H1 (cell line): Measurements from ENCODE around the gene SLC27A2. TPM values are rescaled to one million over a fixed set of nuclear protein-coding genes. Genes with fewer than 3 reads are reported as not detected.

ENCODE experiments used
- BCL11A ChIP-seq, 2 experiments: IDR thresholded peaks; one replicate each; pipeline ENCODE4 v1.6.1; 2011; ENCODE audit warnings: low read depth in 2 of 2, low read length in 2 of 2, mild to moderate bottlenecking in 2 of 2
- EP300 ChIP-seq, 2 experiments: IDR thresholded peaks; 1 replicate in 1 of 2; 2 replicates in 1 of 2; pipeline ENCODE4 v1.6.1; 2011 to 2012; ENCODE audit warnings: low read depth in 2 of 2, low read length in 2 of 2, mild to moderate bottlenecking in 2 of 2, borderline replicate concordance in 1 of 2, inconsistent platforms in 1 of 2, moderate library complexity in 1 of 2
- polyA plus RNA-seq, 7 experiments: library from polyadenylated mRNA; depleted of rRNA in 3 of 7; stranded (reverse) in 5 of 7; unstranded in 2 of 7; fragments of >200 nt in 5 of 7; fragments of 200-250 nt in 2 of 7; gene quantifications; 1 replicate in 5 of 7; 2 replicates in 1 of 7; 4 replicates in 1 of 7; pipeline versions ENCODE4 v1.2.1 to v1.2.3, GENCODE V29; 2011 to 2013; ENCODE audit warnings: missing spikeins in 2 of 7, mixed read lengths in 2 of 7
- total RNA-seq: library from RNA; stranded (reverse); fragmentation: NEBNext Ultra II Directional; extraction: Animal tissue kit (Norgen Biotek cat#: 25700); gene quantifications from 2 replicates; pipeline ENCODE4 v1.2.1, GENCODE V29; 2021

Gene SLC27A2
- total and polyA plus RNA-seq, 2 of the 8 experiments (the other 6 are each of a cell fraction or from before 2014, with no cell fraction given) = 5.6 to 5.8 TPM

DNA sequence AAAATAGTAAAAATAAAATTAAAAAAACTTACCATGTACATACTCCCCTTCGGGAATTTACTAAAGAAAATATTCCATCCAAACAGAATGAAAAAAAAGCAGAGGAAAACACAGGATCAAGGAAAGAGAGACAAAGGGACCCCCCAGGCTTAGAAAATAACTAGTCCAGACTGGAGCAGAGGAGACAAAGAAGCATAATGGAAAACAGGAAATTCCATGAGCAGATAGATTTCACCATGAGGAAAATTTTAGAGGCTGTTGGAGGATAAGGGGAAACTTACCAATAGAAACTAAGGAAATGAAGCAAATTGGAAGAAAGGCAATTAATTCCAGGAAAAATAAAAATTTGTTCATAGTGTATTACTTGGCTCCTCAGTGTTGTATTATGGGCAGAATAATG is 36.7 kb downstream of the SLC27A2 start (continued):
- no peak for TF ChIP-seq EP300 (IDR thresholded peaks at IDR 0.05; ENCODE audit: borderline replicate concordance in 1 of 2, low read depth in 2 of 2, low read length in 2 of 2)
- TF ChIP-seq BCL11A (IDR thresholded peaks at IDR 0.05; ENCODE audit: low read depth in 2 of 2, low read length in 2 of 2) = no peak
